Memory B cell (primary cell): ENCODE results near the gene RSPO4.

Experiments used
- ATAC-seq: fragments of 150-1000 bp; cut with Tn5 transposase; 2 replicates; pipeline ENCODE4 v1.10.0; 2021; ENCODE audit warnings: low read depth, mild to moderate bottlenecking, moderate library complexity
- DNase-seq, 2 donors: peaks; one replicate each; pipeline ENCODE4 v3.0.0; 2022; ENCODE audit warnings: low spot score in 2 of 2
- H3K27ac Mint-ChIP-seq: one replicate; pipeline ENCODE4 v1.8.0; 2022; ENCODE audit warnings: mild to moderate bottlenecking, moderate library complexity, mixed read lengths
- H3K27me3 Mint-ChIP-seq: one replicate; pipeline ENCODE4 v1.8.0; 2022; ENCODE audit warnings: mixed read lengths
- H3K36me3 Mint-ChIP-seq: one replicate; pipeline ENCODE4 v1.8.0; 2022; ENCODE audit warnings: mild to moderate bottlenecking, mixed read lengths
- H3K4me1 Mint-ChIP-seq: one replicate; pipeline ENCODE4 v1.8.0; 2022; ENCODE audit warnings: mixed read lengths
- H3K4me3 Mint-ChIP-seq: one replicate; pipeline ENCODE4 v1.8.0; 2022; ENCODE audit warnings: mild to moderate bottlenecking, moderate library complexity, mixed read lengths
- H3K9me3 Mint-ChIP-seq: one replicate; pipeline ENCODE4 v1.8.0; 2022; ENCODE audit warnings: mixed read lengths

The RSPO4 gene

GRCh38 chr20:910132-910869, 91.8 kb downstream of the RSPO4 start:
- Mint-ChIP-seq H3K4me1 (peaks cover 15% of the 10 kb centered on the region), H3K4me3 (no peak overlapping the region), H3K27me3 (peaks cover 15% of the 10 kb centered on the region), H3K36me3 (no peaks in the 10 kb centered on the region), H3K27ac (no peak overlapping the region), H3K9me3 (no peaks in the 10 kb centered on the region)
- ATAC-seq (no peak), DNase-seq (no peak)

- Mint-ChIP-seq H3K27ac (no peak overlapping the region), H3K9me3 (no peaks in the 10 kb centered on the region), H3K4me1 (peaks cover 20% of the 10 kb centered on the region), H3K4me3 (no peak overlapping the region), H3K36me3 (no peaks in the 10 kb centered on the region), H3K27me3 (peaks cover 13% of the 10 kb centered on the region)
- DNase-seq (no peak), ATAC-seq (no peak)
Measured at GRCh38 chr20:909641-910040, 92.5 kb downstream of the RSPO4 start.
